GM10847 (cell line): Measurements from ENCODE around the gene TUBE1.

Source experiments
- POLR2A ChIP-seq: IDR thresholded peaks from 2 replicates; pipeline ENCODE4 v1.6.1; 2011; ENCODE audit not compliant: insufficient read length; ENCODE audit errors: extremely low read depth

TUBE1 gene

DNA sequence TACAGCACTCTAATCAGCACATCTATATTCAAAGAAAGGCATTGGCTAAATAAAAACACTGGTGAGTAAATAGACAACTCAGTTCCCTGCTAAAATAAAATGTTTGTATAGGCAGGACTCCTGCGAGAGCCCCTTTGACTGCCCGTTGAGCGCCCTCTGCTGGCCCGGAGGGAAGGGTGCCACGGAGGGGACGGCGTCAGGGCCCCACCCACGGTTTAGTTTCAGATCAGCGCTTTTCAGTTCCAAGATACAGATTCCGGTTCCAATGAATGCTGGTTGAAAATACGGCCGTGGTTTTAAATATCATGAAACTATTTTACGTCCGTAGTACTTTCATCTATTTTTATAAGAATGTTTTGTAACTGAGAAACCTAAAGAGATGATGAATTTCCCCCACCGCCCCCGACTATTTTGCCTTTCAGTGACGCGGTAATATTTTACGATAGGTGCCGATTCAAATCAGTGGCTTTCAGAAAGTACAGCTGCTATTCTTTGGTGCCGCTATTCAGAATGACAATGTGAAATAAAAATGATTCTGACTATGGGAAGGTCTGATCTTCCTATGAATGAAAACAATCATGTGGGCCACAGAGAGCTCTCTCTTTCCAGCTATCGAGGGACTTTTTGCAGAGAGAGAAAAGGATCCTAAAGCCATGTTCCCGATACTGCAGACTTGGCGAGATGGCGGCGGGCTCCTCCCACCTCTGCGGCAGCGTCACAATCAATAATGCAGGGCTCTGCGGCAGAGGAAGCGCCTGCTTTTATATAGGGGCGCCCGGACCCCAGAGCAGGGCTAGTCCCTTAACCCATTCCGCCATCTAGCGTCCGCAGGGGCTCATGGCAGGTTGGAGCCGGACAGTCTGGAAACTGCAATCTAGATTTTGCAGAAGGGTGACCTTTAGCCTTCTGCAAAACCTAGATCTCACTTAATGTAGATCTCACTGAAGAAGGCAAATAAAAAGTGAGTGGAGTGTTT is 44.0 kb downstream of the TUBE1 start:
- no peak for TF ChIP-seq POLR2A

DNA sequence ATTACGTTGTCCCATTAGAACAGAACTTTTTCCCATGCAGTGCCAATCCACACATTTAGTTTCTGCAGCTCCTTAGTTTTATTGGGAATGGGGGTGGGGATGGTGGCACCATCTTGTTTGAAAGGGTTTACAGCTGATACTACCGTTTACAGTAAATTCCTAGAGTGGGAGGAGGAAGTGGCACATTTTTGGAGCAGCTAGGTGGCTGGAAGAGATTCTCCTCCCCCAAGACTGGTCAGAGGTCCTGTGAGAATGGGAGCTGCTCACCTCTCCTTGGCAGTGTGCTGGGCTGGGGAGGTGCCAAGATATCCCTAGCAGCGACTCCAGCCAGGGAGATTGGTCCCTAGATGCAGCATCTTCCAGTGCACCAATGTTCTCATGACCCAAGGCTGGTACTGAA is 45.7 kb downstream of the TUBE1 start:
- TF ChIP-seq POLR2A: no peak

DNA sequence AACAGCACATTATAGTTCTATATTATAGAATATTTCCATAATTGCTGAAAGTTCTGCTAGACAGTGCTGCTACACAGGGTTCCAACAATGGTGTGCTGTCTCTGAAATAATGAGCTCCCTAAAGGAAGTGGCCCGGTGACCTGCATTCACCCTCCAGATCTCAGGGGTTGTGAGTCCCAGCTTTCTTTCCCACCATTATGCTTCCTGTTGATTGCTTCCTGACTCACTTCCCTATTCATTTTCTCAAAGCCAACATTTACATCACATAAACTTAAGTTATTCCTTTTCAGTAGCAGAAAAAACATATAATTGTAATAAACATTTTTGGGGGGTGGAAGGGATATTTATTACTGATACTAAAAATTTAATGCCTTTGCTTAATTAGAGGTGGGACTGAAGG is 46.3 kb downstream of the TUBE1 start:
- no peak for TF ChIP-seq POLR2A

- no peak for TF ChIP-seq POLR2A
Observed at GRCh38 chr6:112039431-112039770, 47.9 kb downstream of the TUBE1 start.

DNA sequence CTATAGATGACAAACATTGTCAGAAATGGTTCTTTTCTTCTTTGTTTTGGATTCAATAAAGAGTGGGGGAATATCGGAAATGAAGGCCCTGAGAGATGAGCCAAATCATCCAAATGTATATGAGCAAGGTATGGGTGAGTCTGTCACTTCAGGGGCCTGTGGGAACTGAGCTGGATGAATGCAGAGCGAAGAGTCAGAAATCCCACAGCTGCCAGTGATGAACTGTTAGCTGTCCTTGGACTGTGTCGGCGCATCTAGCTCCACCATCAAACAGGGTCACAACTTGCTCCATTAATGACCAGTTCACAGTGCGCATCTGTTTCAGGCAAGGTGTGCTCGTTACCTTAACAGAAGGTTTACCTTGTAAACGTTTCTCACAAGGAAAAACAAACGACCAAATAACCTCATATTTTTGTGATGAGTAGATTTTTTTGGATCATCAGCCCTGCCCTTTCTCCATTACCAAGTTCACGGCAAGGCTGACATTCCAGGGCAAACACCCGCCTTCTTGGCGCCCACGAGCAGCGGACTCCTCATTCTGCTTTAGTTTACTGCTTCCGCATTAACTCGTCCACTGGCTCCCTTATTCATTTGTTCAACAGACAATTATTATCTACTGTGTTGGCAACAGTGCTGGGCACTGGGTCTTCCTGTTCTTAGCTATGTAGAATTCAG is 48.4 kb downstream of the TUBE1 start:
- TF ChIP-seq POLR2A: no peak

DNA sequence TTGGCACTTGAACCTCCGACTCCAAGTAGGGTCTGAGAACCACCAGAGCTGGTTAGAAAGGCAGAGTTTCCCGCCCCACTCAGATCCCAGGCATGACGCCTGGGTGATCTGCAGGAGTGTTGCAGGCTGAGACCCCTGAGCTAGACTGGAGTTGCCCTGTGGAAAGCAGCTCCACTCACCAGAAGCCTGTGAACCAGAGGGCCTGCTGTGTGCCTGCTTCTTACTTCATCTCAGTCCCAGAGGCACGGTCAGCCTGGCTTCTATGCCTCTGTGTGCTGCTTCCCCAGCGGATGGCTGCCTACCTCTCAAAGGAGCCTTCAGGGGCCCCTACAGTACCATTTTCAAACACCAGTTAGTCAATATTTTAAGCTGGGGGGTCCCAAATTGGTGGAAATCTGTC is 49.0 kb downstream of the TUBE1 start:
- TF ChIP-seq POLR2A: no peak

GRCh38 chr6:112037783-112038216 is 49.5 kb downstream of the TUBE1 start:
- TF ChIP-seq POLR2A: no peak

DNA sequence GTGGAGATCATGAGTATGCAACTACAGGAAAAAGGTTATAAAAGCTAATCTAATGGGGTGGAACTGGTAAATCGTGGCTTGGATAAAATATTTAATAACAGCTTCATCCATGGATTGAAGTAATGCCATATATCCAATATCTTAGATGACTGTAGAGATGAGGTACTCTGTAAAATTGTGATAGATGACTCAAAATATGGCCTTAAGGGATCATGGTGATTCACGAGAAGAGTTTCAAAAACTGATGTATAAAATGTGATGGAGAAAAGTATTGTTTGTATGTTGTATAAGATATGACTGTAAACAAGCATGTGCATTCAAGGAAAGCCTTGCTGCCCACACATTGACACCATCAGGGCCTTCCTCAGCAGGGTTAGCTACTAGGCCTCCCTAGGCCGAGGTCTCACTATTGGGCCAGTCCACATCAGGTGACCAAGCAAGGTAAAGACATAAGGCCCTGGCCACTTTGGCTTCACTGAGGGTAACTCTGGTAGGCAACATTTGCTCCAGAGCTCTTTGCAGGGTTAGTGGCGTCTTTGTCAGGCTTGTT is 51.1 kb downstream of the TUBE1 start:
- no peak for TF ChIP-seq POLR2A

DNA sequence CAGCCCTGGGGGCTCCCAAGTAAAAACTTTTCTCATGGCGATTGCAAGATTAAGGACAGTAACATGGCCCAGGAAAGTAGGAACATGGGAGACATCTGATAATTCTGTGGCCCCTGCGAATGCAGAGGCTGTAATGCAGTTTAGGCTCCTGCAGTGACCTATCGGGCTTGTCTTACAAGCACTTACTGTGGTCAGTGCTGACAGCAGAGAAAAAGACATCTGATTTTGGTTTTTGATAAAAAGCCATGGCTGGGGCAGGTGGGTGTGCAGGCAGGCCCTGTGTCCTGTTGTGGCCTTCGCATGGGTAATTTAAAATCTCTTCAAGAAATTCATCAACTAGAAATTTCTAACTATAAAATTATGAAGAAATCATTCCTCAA is 52.7 kb downstream of the TUBE1 start:
- TF ChIP-seq POLR2A: no peak

GRCh38 chr6:112033791-112034615 is 53.3 kb downstream of the TUBE1 start:
- TF ChIP-seq POLR2A: no peak

GRCh38 chr6:112032728-112033127 is 54.6 kb downstream of the TUBE1 start:
- TF ChIP-seq POLR2A: no peak

DNA sequence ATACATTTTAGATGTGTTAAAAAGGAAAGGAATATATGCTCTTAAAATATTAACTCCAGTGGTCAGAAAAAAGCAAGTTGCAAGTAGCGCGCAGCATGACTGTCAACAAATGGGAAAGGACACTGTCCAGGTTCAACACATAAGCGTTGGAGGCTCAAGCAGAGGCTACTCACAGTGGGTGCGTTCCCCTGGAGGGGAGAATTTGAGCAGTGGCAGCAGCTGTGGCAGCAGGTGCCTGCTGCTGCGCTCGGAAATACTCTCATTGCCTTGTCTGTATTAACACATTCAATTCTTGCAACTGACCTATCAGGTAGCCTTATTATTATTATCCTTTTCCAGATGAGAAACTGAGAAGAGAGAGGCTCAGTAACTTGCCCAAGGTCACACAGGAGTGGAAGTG is 55.3 kb downstream of the TUBE1 start:
- TF ChIP-seq POLR2A: no peak

GRCh38 chr6:112030961-112031660 is 56.2 kb downstream of the TUBE1 start:
- TF ChIP-seq POLR2A: no peak

GRCh38 chr6:112030206-112030960 is 56.9 kb downstream of the TUBE1 start:
- TF ChIP-seq POLR2A: no peak

GRCh38 chr6:112029045-112029822 is 58.0 kb downstream of the TUBE1 start:
- no peak for TF ChIP-seq POLR2A
